Tibial nerve (tissue), 4 donors: ENCODE results near the gene A4GALT. TPM values are rescaled to one million over a fixed set of nuclear protein-coding genes. Genes with fewer than 3 reads are reported as not detected.
A peak's percentile ranks its signal among the peaks of the same experiment; 100 is the strongest.

Experiments used
- DNase-seq, 2 donors: peaks; one replicate each; pipeline ENCODE4 v3.0.0-alpha.2; 2019; ENCODE audit warnings: low spot score in 2 of 2
- H3K27ac ChIP-seq, 4 donors: fragments of 200-600 bp; sonication (generic) in 3 of 4; one replicate each; pipeline ENCODE4 v1.5.1; 2017 to 2019; ENCODE audit warnings: mild to moderate bottlenecking in 1 of 4
- H3K27me3 ChIP-seq, 2 donors: fragments of 200-600 bp; sonication (generic) in 1 of 2; one replicate each; pipeline versions ENCODE4 v1.5.1 to v1.6.0; 2017 to 2019
- H3K36me3 ChIP-seq, 3 donors: fragments of 200-600 bp; sonication (generic); one replicate each; pipeline ENCODE4 v1.5.1; 2018 to 2019
- H3K4me1 ChIP-seq, 4 donors: fragments of 200-600 bp; sonication (generic) in 3 of 4; one replicate each; pipeline ENCODE4 v1.5.1; 2017 to 2019
- H3K4me3 ChIP-seq, 4 donors: fragments of 200-600 bp; sonication (generic) in 3 of 4; one replicate each; pipeline ENCODE4 v1.5.1; 2017 to 2019; ENCODE audit warnings: mild to moderate bottlenecking in 1 of 4, moderate library complexity in 1 of 4
- H3K9me3 ChIP-seq, 4 donors: fragments of 200-600 bp; sonication (generic) in 3 of 4; one replicate each; pipeline ENCODE4 v1.5.1; 2017 to 2019
- CTCF ChIP-seq, 5 experiments: fragments of 200-600 bp in 3 of 5; fragments of 450-650 bp in 2 of 5; sonication (generic) in 3 of 5; IDR thresholded peaks; one replicate each; pipeline ENCODE4 v1.5.1; 2016 to 2019; ENCODE audit warnings: antibody characterized with exemption in 5 of 5, mild to moderate bottlenecking in 3 of 5, moderate library complexity in 2 of 5
- EP300 ChIP-seq, 2 donors: sonication (generic); formaldehyde crosslinking; IDR thresholded peaks; one replicate each; pipeline ENCODE4 v1.6.1; 2017; ENCODE audit warnings: antibody characterized with exemption in 2 of 2, mild to moderate bottlenecking in 1 of 2
- POLR2A ChIP-seq, 2 donors: fragments of 450-650 bp; IDR thresholded peaks; one replicate each; pipeline ENCODE4 v1.6.1; 2017; ENCODE audit warnings: antibody characterized with exemption in 2 of 2, mild to moderate bottlenecking in 2 of 2, moderate library complexity in 2 of 2
- WGBS, 2 donors: methylation state at CpG; one replicate each; pipeline ENCODE4 v1.1.5; 2018; 5-methylcytosine and 5-hydroxymethylcytosine counted together
- total RNA-seq, 4 donors: library from RNA; depleted of rRNA; stranded (reverse); fragments of >200 nt; gene quantifications; one replicate each; pipeline ENCODE4 v1.1.0, GENCODE V29; 2016

The A4GALT gene
- total RNA-seq, 4 donors from 2014 or later = 73.0 to 146 (median 99.0) TPM

GRCh38 chr22:42716221-42716620 is 4.4 kb downstream of the A4GALT start:
- TF ChIP-seq CTCF (IDR thresholded peaks at IDR 0.05) = no peak
- TF ChIP-seq POLR2A (IDR thresholded peaks at IDR 0.05) = no peak
- TF ChIP-seq EP300 (IDR thresholded peaks at IDR 0.05) = no peak
- Histone ChIP-seq H3K27me3 (peaks cover 0 to 23% of the 10 kb centered on the region in 2 donors), H3K4me1 (peaks cover 0 to 68% (median 13%) of the 10 kb centered on the region in 4 donors), H3K9me3 (no peaks in the 10 kb centered on the region), H3K4me3 (no peak overlapping the region), H3K27ac (peak overlapping the region in 1 of 4 donors; percentile 65), H3K36me3 (peaks cover 0 to 8% (median 0%) of the 10 kb centered on the region in 3 donors)
- DNase-seq = no peak
- WGBS, 2 donors = 57 to 59% methylated on average over 6 of the region's 6 CpGs

- 75 to 80% methylated on average over 4 of the region's 4 CpGs for WGBS, 2 donors
- Histone ChIP-seq H3K27ac (peak overlapping the region in 2 of 4 donors; percentile 5 to 26), H3K9me3 (peaks cover 0 to 12% (median under 1%) of the 10 kb centered on the region in 4 donors), H3K4me3 (no peak overlapping the region), H3K36me3 (peaks cover 0 to 18% (median 0%) of the 10 kb centered on the region in 3 donors), H3K4me1 (peaks cover 0 to 56% (median 8%) of the 10 kb centered on the region in 4 donors), H3K27me3 (peaks cover 0 to 14% of the 10 kb centered on the region in 2 donors)
- no peak for DNase-seq
- TF ChIP-seq POLR2A (IDR thresholded peaks at IDR 0.05) = no peak
- no peak for TF ChIP-seq EP300 (IDR thresholded peaks at IDR 0.05)
- no peak for TF ChIP-seq CTCF (IDR thresholded peaks at IDR 0.05)
Observed at GRCh38 chr22:42714768-42715390, 5.8 kb downstream of the A4GALT start.

- peak overlapping the region in 1 of 4 donors; percentile 5 for H3K27ac ChIP-seq
- H3K36me3 ChIP-seq = peaks cover 0 to 24% (median 0%) of the 10 kb centered on the region in 3 donors
- no peak overlapping the region for H3K4me3 ChIP-seq
- peaks cover 0 to 9% of the 10 kb centered on the region in 2 donors for H3K27me3 ChIP-seq
- H3K9me3 ChIP-seq = peaks cover 0 to 18% (median 3%) of the 10 kb centered on the region in 4 donors
- peak in 1 of 2 donors; percentile 8 for TF ChIP-seq EP300 (IDR thresholded peaks at IDR 0.05)
- TF ChIP-seq POLR2A (IDR thresholded peaks at IDR 0.05) = no peak
- no peak for TF ChIP-seq CTCF (IDR thresholded peaks at IDR 0.05)
- WGBS, 2 donors = 94 to 95% methylated on average over 7 of the region's 7 CpGs
- H3K4me1 ChIP-seq = peaks cover 0 to 51% (median 8%) of the 10 kb centered on the region in 4 donors
- no peak for DNase-seq
Observed at GRCh38 chr22:42714308-42714707, 6.4 kb downstream of the A4GALT start.

GRCh38 chr22:42711895-42712837 is 8.5 kb downstream of the A4GALT start:
- Histone ChIP-seq H3K36me3 (peaks cover 0 to 25% (median 0%) of the 10 kb centered on the region in 3 donors), H3K4me3 (no peak overlapping the region), H3K27me3 (no peaks in the 10 kb centered on the region), H3K9me3 (peaks cover 0 to 21% (median 3%) of the 10 kb centered on the region in 4 donors), H3K4me1 (peaks cover 0 to 31% (median 4%) of the 10 kb centered on the region in 4 donors), H3K27ac (peak overlapping the region in 2 of 4 donors; percentile 45 to 50)
- 73 to 79% methylated on average over 19 of the region's 19 CpGs for WGBS, 2 donors
- no peak for DNase-seq
- peak in 1 of 2 donors; percentile 22 for TF ChIP-seq EP300 (IDR thresholded peaks at IDR 0.05)
- no peak for TF ChIP-seq POLR2A (IDR thresholded peaks at IDR 0.05)

- Histone ChIP-seq H3K27me3 (no peaks in the 10 kb centered on the region), H3K4me1 (peaks cover 0 to 24% (median under 1%) of the 10 kb centered on the region in 4 donors), H3K36me3 (peaks cover 0 to 25% (median 0%) of the 10 kb centered on the region in 3 donors), H3K4me3 (no peak overlapping the region), H3K9me3 (peaks cover 0 to 21% (median 3%) of the 10 kb centered on the region in 4 donors), H3K27ac (peak overlapping the region in 2 of 4 donors; percentile 45 to 50)
- TF ChIP-seq CTCF (IDR thresholded peaks at IDR 0.05) = no peak
- no peak for TF ChIP-seq POLR2A (IDR thresholded peaks at IDR 0.05)
- no peak for DNase-seq
- 69 to 79% methylated on average over 3 of the region's 3 CpGs for WGBS, 2 donors
Observed at GRCh38 chr22:42711281-42711731, 9.4 kb downstream of the A4GALT start.
